HG02642 (cell line): ENCODE measurements around the gene TXNDC11.

Source experiments
- ATAC-seq: cut with Tn5 transposase; IDR thresholded peaks from one replicate; pipeline ENCODE4 v1.9.1; 2021; ENCODE audit warnings: mild to moderate bottlenecking; ENCODE audit not compliant: unreplicated experiment, poor library complexity

The TXNDC11 gene

GRCh38 chr16:11726008-11726407 is 16.6 kb downstream of the TXNDC11 start:
- ATAC-seq = no peak

DNA sequence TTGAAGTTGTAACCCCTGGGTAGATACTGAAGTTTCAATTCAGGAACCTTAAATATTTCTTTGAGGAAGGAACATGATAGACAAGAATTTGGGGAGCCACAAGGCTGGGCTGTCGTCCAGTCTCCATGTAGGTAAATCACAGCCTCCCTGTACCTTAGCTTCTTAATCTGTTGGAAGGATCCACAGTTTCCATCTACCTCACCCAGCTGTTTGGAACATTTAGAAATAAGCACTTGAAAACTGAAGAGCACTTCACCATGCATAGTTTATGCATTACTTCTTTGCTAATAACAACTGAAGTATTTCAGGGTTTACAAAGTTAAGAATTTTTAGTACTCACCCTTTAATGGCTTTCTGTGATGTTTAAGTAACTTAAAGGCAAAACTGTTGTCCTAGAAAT is 17.2 kb downstream of the TXNDC11 start:
- ATAC-seq = no peak

DNA sequence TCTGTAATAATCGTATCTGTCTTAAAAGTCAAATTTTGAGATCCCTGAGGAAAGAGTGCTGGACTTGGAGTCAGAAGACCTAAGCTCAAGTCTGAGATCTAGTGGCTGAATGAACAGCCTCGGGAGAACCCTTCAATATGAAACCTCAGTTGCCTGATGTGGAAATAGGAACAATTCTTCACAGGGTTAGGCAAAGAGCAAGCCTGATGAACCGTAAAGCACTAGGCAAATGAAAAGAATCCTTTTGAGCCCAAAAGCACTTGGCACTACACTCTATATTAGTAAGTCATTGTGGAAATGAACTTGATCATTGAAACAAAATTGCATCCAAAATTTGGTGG is 20.2 kb downstream of the TXNDC11 start:
- ATAC-seq = no peak

GRCh38 chr16:11721781-11722467 is 20.7 kb downstream of the TXNDC11 start:
- ATAC-seq = no peak

GRCh38 chr16:11719762-11720161 is 22.9 kb downstream of the TXNDC11 start:
- ATAC-seq = no peak

GRCh38 chr16:11719171-11719570 is 23.5 kb downstream of the TXNDC11 start:
- no peak for ATAC-seq

GRCh38 chr16:11717811-11718210 is 24.8 kb downstream of the TXNDC11 start:
- ATAC-seq = no peak

DNA sequence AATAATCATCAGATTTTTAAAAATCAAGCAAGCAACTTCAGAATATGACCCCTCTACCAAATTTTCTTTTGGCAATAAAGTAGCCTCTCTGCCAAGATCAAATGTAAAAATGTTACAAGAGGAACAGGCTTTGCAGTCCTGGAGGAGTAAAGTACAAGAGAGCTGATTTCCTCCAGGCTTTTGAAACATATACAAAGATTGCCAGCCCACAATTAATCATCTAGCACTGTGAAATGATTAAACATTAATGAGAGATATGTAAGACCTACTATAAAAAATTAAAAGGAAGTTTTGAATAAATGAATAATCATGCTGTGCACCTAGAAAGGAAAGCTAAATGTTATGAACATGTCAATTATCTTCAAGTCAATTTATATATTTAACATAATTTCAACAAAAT is 26.3 kb downstream of the TXNDC11 start:
- ATAC-seq = no peak

GRCh38 chr16:11715246-11715947 is 27.3 kb downstream of the TXNDC11 start:
- ATAC-seq = no peak

DNA sequence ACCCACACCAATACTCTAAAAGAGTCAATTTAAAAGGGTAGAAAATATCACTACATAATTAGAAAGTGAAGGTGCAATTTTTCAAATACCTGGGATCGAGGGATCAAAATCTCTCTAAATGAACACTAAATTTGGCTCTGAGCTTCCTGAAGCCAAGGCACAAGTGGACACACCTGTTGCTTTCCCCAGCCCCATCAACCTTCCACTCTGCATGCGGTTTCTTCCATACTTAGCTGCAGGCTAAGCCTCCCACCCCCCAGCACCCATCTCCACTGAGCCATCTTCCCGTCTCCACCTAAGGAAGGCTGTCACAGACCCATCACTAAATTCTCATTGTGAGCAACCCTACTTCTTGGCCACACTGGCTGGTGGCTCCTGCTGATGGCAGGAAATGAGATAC is 30.5 kb downstream of the TXNDC11 start:
- ATAC-seq = no peak

GRCh38 chr16:11711662-11712061 is 31.0 kb downstream of the TXNDC11 start:
- ATAC-seq = no peak

GRCh38 chr16:11708421-11708820 is 34.2 kb downstream of the TXNDC11 start:
- no peak for ATAC-seq

DNA sequence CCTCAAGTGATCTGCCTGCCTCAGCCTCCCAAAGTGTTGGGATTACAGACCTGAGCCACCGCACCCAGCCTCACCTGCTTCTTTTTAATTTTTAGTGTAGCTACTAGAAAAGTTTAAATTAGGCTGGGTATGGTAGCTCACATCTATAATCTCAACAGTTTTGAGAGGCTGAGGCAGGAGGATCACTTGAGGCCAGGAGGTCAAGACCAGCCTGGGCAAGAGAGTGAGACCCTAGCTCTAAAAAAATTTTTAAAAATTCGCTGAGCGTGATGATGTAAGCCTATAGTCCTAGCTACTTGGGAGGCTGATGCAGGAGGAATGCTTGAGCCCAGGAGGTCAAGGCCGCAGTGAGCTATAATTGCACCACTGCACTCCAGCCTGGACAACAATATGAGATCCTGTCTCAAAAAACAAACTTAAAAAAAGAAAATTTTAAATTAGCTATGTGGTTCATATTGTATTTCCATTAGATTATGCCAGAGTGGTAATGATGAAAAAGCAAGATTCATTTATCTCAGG is 34.9 kb downstream of the TXNDC11 start:
- ATAC-seq = no peak

DNA sequence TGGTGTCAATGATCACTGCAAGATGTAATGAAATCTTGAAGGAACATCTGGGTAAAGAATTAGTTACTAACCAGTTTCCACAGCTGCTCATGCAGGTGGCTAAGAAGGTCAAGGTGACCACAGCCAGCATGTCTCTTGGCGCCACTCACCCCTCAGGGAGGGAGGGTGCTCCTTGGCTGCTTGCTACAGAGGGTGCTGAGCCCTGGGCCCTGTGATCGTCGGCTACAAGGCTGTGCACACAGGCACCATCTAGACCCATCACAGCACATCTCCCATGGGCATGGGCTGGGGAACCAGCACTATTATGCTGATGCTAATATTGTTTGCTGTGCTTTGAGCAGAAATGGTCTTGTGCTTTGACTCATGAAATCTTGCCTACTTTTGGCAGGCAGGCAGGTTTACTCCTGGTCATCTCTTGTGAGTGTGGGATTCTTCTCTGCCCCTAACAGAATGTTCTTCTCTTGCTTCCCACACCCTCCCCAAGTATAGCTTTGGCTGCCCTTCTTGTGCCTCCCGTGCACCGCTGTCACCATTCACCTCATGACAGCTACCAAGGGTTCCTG is 36.4 kb downstream of the TXNDC11 start:
- ATAC-seq = peak; percentile 72

DNA sequence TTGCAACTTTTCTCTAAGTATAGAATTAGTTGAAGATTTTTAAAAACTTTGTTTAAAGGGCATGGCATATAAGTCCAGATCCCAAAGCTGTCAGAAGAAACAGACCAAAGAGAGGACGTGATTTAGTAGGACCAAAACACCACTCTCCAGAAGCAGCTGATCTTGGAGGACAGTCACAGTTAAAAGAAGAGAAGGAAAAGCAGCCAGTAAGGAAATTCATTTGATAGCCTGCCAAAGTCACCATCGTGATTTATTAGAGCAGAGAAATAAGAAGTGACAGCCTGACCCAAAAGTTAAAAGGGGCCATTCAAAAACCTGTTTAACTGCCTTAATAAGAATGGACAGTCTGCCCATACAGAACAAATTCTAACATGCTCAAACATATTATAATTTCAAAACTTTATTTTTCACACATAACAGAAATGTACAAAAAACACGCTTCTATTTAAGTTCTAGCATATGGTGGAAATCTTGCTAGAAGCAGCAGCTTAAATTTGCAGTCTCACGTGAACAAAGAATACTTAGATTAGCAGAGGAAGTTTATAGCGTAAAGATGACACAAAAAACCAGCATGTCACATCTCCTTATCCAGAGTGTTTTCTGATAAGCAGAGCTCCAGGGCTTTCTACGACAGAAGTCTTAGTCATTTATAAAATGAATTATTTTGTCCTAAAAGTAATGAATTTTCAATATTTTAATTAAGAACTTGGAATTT is 37.2 kb downstream of the TXNDC11 start:
- ATAC-seq = no peak

DNA sequence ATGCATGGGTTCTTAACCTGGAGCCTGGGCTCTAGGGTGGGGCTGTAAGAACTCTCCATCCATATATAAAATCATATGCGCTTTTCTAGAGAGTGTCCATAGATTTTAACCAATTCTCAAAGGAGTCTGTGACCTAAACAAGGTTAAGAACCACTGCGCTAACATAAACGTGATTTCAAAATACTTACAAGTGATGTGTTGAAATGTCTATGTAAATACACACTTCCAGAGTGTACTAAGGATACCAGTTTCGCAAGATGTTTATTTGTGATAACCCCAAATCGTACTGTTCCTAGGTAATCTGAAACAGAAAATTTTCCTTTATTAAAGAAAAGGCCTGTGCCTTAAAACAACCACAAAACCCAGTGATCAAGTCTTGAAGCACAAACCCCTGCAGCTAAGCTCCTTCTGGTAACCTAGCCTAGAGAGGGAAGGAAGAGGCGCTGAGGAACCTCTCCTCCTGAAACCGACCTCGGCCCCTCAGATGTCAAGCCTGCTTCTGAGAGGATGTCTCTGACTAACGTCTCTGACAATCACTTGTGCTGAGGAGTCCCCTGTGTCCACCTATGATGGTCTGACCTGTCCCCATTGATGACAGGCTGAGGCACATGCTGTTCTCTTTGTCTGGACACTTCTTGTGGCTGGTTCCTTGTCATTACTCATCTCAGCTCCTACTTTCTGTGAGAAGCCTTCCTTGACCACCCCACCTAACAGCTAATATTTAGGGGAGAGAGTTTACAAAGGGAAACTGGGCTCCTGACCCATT is 42.2 kb downstream of the TXNDC11 start:
- no peak for ATAC-seq

GRCh38 chr16:11699234-11699894 is 43.3 kb downstream of the TXNDC11 start:
- no peak for ATAC-seq

DNA sequence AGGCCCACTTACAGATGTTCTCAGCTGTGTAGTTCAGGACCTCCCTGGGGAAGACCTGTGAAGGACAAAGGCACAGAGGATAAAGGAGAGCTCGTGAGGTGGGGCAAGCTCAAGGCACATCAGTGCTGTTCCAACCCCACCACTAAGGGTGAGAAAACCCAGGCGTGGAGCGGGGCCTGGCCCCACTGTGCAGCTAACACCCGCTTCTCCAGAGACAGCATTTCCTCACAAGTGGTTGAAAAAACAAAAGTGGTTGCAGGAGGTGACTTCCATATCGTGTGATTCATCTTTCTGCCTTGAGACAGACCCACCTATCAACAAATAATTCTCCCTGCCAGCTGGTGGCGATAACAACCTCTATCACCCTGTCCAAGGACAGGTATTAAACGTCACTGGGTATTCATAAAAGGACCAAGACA is 44.4 kb downstream of the TXNDC11 start:
- no peak for ATAC-seq

DNA sequence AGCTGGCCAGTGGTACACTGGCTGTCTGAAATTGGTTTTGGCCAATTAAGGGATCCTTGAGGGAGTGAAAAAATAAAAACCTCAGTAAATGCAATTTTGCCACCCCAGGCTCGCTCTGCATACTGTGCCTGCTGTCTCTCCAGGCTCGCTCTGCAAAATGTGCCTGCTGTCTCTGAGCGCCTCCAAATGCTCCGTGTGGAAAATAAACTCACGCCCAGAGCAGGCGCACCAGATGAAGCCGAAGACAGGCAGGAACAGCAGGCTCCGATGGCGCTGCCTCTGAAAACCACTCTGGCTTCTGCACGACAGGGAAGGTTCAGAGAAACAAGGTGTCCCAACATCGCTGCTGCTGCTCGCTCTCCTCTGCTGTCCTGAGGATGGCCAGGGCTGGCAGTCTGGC is 45.3 kb downstream of the TXNDC11 start:
- ATAC-seq = no peak
